Fibroblast of lung (primary cell): ENCODE results near the gene ZMAT5. TPM values are rescaled to one million over a fixed set of nuclear protein-coding genes. Genes with fewer than 3 reads are reported as not detected.

Experiments
- DNase-seq, 2 donors: peaks; one replicate each; pipeline versions ENCODE4 v3.0.0 to v3.0.0-alpha.2; 2010; ENCODE audit warnings: low read depth in 2 of 2
- H2AFZ ChIP-seq: 2 replicates; pipeline ENCODE4 v1.5.1; 2012; ENCODE audit warnings: low read length, control low read depth, inconsistent platforms
- H3K27ac ChIP-seq: 2 replicates; pipeline ENCODE4 v1.5.1; 2011; ENCODE audit warnings: low read length, control low read depth; ENCODE audit not compliant: insufficient read depth
- H3K27me3 ChIP-seq: 2 replicates; pipeline ENCODE4 v1.5.1; 2011; ENCODE audit warnings: mild to moderate bottlenecking, low read length; ENCODE audit not compliant: control insufficient read depth, insufficient read depth
- H3K36me3 ChIP-seq: 2 replicates; pipeline ENCODE4 v1.5.1; 2011; ENCODE audit warnings: low read length; ENCODE audit not compliant: control insufficient read depth, insufficient read depth
- H3K4me1 ChIP-seq: 2 replicates; pipeline ENCODE4 v1.5.1; 2011; ENCODE audit warnings: low read length; ENCODE audit not compliant: control insufficient read depth, insufficient read depth; ENCODE audit errors: extremely low read depth
- H3K4me2 ChIP-seq: 2 replicates; pipeline ENCODE4 v1.5.1; 2011; ENCODE audit warnings: low read length, control low read depth; ENCODE audit not compliant: insufficient read depth; ENCODE audit errors: extremely low read depth
- H3K4me3 ChIP-seq, 4 experiments: fragments of 200-600 bp in 1 of 4; sonication (generic) in 1 of 4; replicated peaks in 1 of 4; 2 replicates each; pipeline ENCODE4 v1.5.1; 2011 to 2016; ENCODE audit warnings: low read length in 4 of 4, low read depth in 3 of 4, mild to moderate bottlenecking in 3 of 4, control low read depth in 2 of 4, inconsistent platforms in 1 of 4, mixed read lengths in 1 of 4; ENCODE audit not compliant: insufficient read depth in 1 of 4; ENCODE audit errors: control extremely low read depth in 1 of 4
- H3K79me2 ChIP-seq: 2 replicates; pipeline ENCODE4 v1.5.1; 2012; ENCODE audit warnings: mild to moderate bottlenecking, low read length, inconsistent platforms; ENCODE audit not compliant: control insufficient read depth, insufficient read depth
- H3K9ac ChIP-seq: 2 replicates; pipeline ENCODE4 v1.5.1; 2011; ENCODE audit warnings: mild to moderate bottlenecking, low read length, control low read depth; ENCODE audit not compliant: insufficient read depth
- H3K9me3 ChIP-seq: 2 replicates; pipeline ENCODE4 v1.5.1; 2012; ENCODE audit warnings: low read depth, low read length; ENCODE audit not compliant: control insufficient read depth, insufficient read depth
- H4K20me1 ChIP-seq: 2 replicates; pipeline ENCODE4 v1.5.1; 2011; ENCODE audit warnings: low read length; ENCODE audit not compliant: control insufficient read depth, insufficient read depth; ENCODE audit errors: extremely low read depth
- CTCF ChIP-seq, 2 donors: IDR thresholded peaks in 1 of 2; conservative IDR thresholded peaks in 1 of 2; 1 replicate in 1 of 2; 2 replicates in 1 of 2; pipeline ENCODE4 v1.5.1; 2011 to 2012; ENCODE audit warnings: low read length in 2 of 2, control low read depth in 1 of 2, inconsistent platforms in 1 of 2, low read depth in 1 of 2, mild to moderate bottlenecking in 1 of 2
- EZH2 ChIP-seq: IDR thresholded peaks from 2 replicates; pipeline ENCODE4 v1.5.1; 2012; ENCODE audit warnings: low read length, control low read depth, mild to moderate bottlenecking; ENCODE audit errors: missing control alignments
- polyA plus RNA-seq, 2 donors: library from polyadenylated mRNA; depleted of rRNA in 1 of 2; stranded (reverse) in 1 of 2; unstranded in 1 of 2; fragments of >200 nt; gene quantifications; 2 replicates each; pipeline ENCODE4 v1.2.1, GENCODE V29; 2011 to 2012; ENCODE audit warnings: missing spikeins in 1 of 2
- total RNA-seq: library from RNA; depleted of rRNA; stranded (reverse); fragments of >200 nt; gene quantifications from 2 replicates; pipeline ENCODE4 v1.2.1, GENCODE V29; 2014

ZMAT5 gene
- total and polyA plus RNA-seq, 2 donors (not counting 1 experiment from before 2014, with no cell fraction given): 13.4 to 21.6 TPM

- Histone ChIP-seq H3K4me1 (no peaks in the 10 kb centered on the region), H3K27ac (no peak overlapping the region), H3K4me3 (no peak overlapping the region), H4K20me1 (no peaks in the 10 kb centered on the region), H2AFZ (no peak overlapping the region), H3K9ac (no peak overlapping the region), H3K36me3 (no peaks in the 10 kb centered on the region), H3K9me3 (no peaks in the 10 kb centered on the region), H3K27me3 (no peaks in the 10 kb centered on the region), H3K4me2 (no peak overlapping the region), H3K79me2 (no peaks in the 10 kb centered on the region)
- DNase-seq: no peak
- no peak for TF ChIP-seq CTCF (conservative IDR thresholded peaks at IDR 0.05 in 1 of 2, IDR thresholded peaks at IDR 0.05 in 1 of 2; ENCODE audit: low read depth in 1 of 2, low read length in 2 of 2)
- TF ChIP-seq EZH2: no peak
These were observed 16.8 kb downstream of the ZMAT5 start for GRCh38 chr22:29750029-29750428.

GRCh38 chr22:29748248-29748893 is 18.4 kb downstream of the ZMAT5 start:
- Histone ChIP-seq H3K27ac (no peak overlapping the region), H3K9me3 (no peaks in the 10 kb centered on the region), H3K4me1 (no peaks in the 10 kb centered on the region), H3K27me3 (no peaks in the 10 kb centered on the region), H4K20me1 (no peaks in the 10 kb centered on the region), H3K36me3 (no peaks in the 10 kb centered on the region), H3K4me3 (no peak overlapping the region), H2AFZ (no peak overlapping the region), H3K4me2 (no peak overlapping the region), H3K79me2 (no peaks in the 10 kb centered on the region), H3K9ac (no peak overlapping the region)
- TF ChIP-seq CTCF (conservative IDR thresholded peaks at IDR 0.05 in 1 of 2, IDR thresholded peaks at IDR 0.05 in 1 of 2; ENCODE audit: low read depth in 1 of 2, low read length in 2 of 2): no peak
- TF ChIP-seq EZH2: no peak
- no peak for DNase-seq

- Histone ChIP-seq H3K9me3 (no peaks in the 10 kb centered on the region), H3K27me3 (no peaks in the 10 kb centered on the region), H2AFZ (no peak overlapping the region), H3K36me3 (no peaks in the 10 kb centered on the region), H3K27ac (no peak overlapping the region), H3K79me2 (no peaks in the 10 kb centered on the region), H3K4me3 (no peak overlapping the region), H3K9ac (no peak overlapping the region), H4K20me1 (no peaks in the 10 kb centered on the region), H3K4me2 (no peak overlapping the region), H3K4me1 (no peaks in the 10 kb centered on the region)
- TF ChIP-seq EZH2: no peak
- TF ChIP-seq CTCF (conservative IDR thresholded peaks at IDR 0.05 in 1 of 2, IDR thresholded peaks at IDR 0.05 in 1 of 2; ENCODE audit: low read depth in 1 of 2, low read length in 2 of 2): no peak
- DNase-seq: no peak
These were observed 19.0 kb downstream of the ZMAT5 start for GRCh38 chr22:29747832-29748231.
